HepG2 (cell line): ENCODE data around the gene FER1L5. TPM values are rescaled to one million over a fixed set of nuclear protein-coding genes. Genes with fewer than 3 reads are reported as not detected.

ENCODE experiments used
- ARNTL ChIP-seq: sonication (generic); formaldehyde crosslinking; IDR thresholded peaks from 2 replicates; pipeline ENCODE4 v1.4.0; 2020; ENCODE audit warnings: mild to moderate bottlenecking, missing genetic modification reagents
- BCL6 ChIP-seq: IDR thresholded peaks from 2 replicates; pipeline ENCODE4 v1.6.1; 2016; ENCODE audit warnings: missing genetic modification reagents, missing compliant biosample characterization
- CBX1 ChIP-seq: IDR thresholded peaks from one replicate; pipeline ENCODE4 v1.6.1; 2016; ENCODE audit warnings: antibody characterized with exemption, low read depth
- DMAP1 ChIP-seq: IDR thresholded peaks from 2 replicates; pipeline ENCODE4 v1.6.1; 2016
- FOXC1 ChIP-seq: sonication (generic); formaldehyde crosslinking; IDR thresholded peaks from 2 replicates; pipeline ENCODE4 v1.8.0; 2022; ENCODE audit warnings: mild to moderate bottlenecking, missing genetic modification reagents, borderline replicate concordance
- PHF21A ChIP-seq: sonication (generic); formaldehyde crosslinking; IDR thresholded peaks from 2 replicates; pipeline ENCODE4 v1.5.0; 2020; ENCODE audit warnings: mild to moderate bottlenecking, missing genetic modification reagents
- SETDB1 ChIP-seq: sonication (generic); formaldehyde crosslinking; IDR thresholded peaks from 2 replicates; pipeline ENCODE4 v1.5.1; 2020; ENCODE audit warnings: missing genetic modification reagents, mild to moderate bottlenecking, borderline replicate concordance
- SIN3A ChIP-seq: IDR thresholded peaks from 2 replicates; pipeline ENCODE4 v1.6.1; 2011; ENCODE audit warnings: low read depth, mild to moderate bottlenecking, control low read depth, low read length, borderline replicate concordance
- SRSF9 ChIP-seq: fragments of 200-400 bp; formaldehyde crosslinking; IDR thresholded peaks from 2 replicates; pipeline ENCODE4 v1.6.1; 2018; ENCODE audit warnings: borderline replicate concordance, mild to moderate bottlenecking, low read depth, low read length; ENCODE audit not compliant: insufficient read depth, poor library complexity, severe bottlenecking
- TAF1 ChIP-seq: sonication (generic); formaldehyde crosslinking; IDR thresholded peaks from 2 replicates; pipeline ENCODE4 v1.4.0; 2020; ENCODE audit warnings: missing genetic modification reagents
- TOPORS ChIP-seq: sonication (generic); formaldehyde crosslinking; IDR thresholded peaks from 2 replicates; pipeline ENCODE4 v1.8.0; 2023; ENCODE audit warnings: mild to moderate bottlenecking, missing genetic modification reagents
- ZNF225 ChIP-seq: sonication (generic); formaldehyde crosslinking; IDR thresholded peaks from 2 replicates; pipeline ENCODE4 v1.4.0; 2020; ENCODE audit warnings: mild to moderate bottlenecking, missing genetic modification reagents
- ZNF253 ChIP-seq: sonication (generic); formaldehyde crosslinking; IDR thresholded peaks from 2 replicates; pipeline ENCODE4 v1.8.0; 2022; ENCODE audit warnings: mild to moderate bottlenecking, missing genetic modification reagents, borderline replicate concordance
- ZNF350 ChIP-seq: sonication (generic); formaldehyde crosslinking; IDR thresholded peaks from 2 replicates; pipeline ENCODE4 v1.4.0; 2020; ENCODE audit warnings: mild to moderate bottlenecking, low read depth, missing genetic modification reagents, borderline replicate concordance
- ZNF788 ChIP-seq: sonication (generic); formaldehyde crosslinking; IDR thresholded peaks from 2 replicates; pipeline ENCODE4 v1.5.0; 2020; ENCODE audit warnings: mild to moderate bottlenecking, missing genetic modification reagents, borderline replicate concordance
- polyA plus RNA-seq, 8 experiments: library from polyadenylated mRNA; depleted of rRNA in 3 of 8; stranded (reverse) in 7 of 8; unstranded in 1 of 8; fragments of >200 nt; fragmentation: Illumina TruSeq in 4 of 8; extraction: Trizol in 4 of 8; gene quantifications; 2 replicates each; pipeline versions ENCODE4 v1.2.1 to v1.2.3, GENCODE V29; 2011 to 2016; ENCODE audit warnings: low read depth in 4 of 8, missing spikeins in 1 of 8, mixed read lengths in 1 of 8; ENCODE audit not compliant: insufficient read depth in 1 of 8
- total RNA-seq, 5 experiments: library from RNA; depleted of rRNA; stranded (reverse); fragments of >200 nt; fragmentation: Illumina TruSeq; extraction: Trizol; gene quantifications; 2 replicates each; pipeline ENCODE4 v1.2.3, GENCODE V29; 2016; ENCODE audit warnings: low read depth in 1 of 5
- TF ChIP-seq, protein P1 (sequence below): sonication (generic); formaldehyde crosslinking; IDR thresholded peaks from 2 replicates; pipeline ENCODE4 v1.4.0; 2020; ENCODE audit warnings: missing genetic modification reagents, mild to moderate bottlenecking, borderline replicate concordance
- TF ChIP-seq, protein P2 (sequence below): sonication (generic); formaldehyde crosslinking; IDR thresholded peaks from 2 replicates; pipeline ENCODE4 v1.4.0; 2020; ENCODE audit warnings: missing genetic modification reagents
- TF ChIP-seq, protein P3 (sequence below): sonication (generic); formaldehyde crosslinking; IDR thresholded peaks from 2 replicates; pipeline ENCODE4 v1.4.0; 2020; ENCODE audit warnings: missing genetic modification reagents, borderline replicate concordance

FER1L5 gene
- total and polyA plus RNA-seq, 2 of the 13 experiments (the other 11 are each of a cell fraction or from before 2014, with no cell fraction given): 0.02 to 0.08 TPM

DNA sequence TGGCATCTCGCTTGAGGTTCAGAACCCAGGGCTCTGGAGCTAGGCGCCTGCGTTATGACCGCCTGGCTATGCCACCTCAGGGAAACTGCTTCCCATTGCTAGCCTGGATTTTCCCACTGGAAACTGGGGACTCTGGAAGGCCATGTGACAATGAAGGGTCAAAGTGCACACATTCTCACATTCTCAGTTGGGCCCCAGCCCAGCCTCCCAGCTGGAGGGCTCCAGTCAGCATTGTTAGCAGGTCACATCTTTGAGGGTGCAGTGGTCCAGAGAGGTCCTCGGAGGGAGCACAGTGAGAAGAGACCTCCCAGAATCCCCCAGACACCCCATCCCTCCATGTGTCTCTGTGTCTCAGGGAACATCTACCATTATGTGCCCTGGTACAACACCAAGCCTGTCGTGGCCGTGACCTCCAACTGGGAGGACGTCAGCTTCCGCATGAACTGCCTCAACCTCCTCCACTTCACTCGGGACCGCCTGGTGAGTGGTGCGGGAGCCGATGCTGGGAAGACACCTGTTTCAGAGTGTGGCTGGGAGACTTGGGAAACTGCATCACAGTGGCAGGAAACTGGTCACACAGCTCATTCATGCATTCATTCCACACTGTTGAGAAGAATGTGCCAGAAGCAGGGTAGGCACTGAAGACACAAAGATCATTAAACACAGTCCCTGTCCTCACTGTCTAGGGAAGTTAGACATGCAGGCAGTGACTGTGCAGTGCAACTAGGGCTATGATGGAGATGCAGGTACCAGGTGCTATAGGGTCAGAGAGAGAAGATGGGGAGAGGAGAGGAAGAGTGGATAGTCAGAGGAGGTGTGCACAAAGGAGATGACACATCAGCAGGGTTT lies 41.6 kb downstream of the FER1L5 start (continued):
- peak; percentile 45; the same call in 1 of the 2 replicates for TF ChIP-seq TAF1 (CRISPR knock-in tag)
- TF ChIP-seq SRSF9: no peak
- TF ChIP-seq BCL6 (CRISPR knock-in tag): peak; percentile 26; the same call in 1 of the 2 replicates
- peak; percentile 47; the same call in 1 of the 2 replicates for TF ChIP-seq SIN3A
- no peak for TF ChIP-seq ZNF225 (CRISPR knock-in tag)
- TF ChIP-seq, protein P1, sequence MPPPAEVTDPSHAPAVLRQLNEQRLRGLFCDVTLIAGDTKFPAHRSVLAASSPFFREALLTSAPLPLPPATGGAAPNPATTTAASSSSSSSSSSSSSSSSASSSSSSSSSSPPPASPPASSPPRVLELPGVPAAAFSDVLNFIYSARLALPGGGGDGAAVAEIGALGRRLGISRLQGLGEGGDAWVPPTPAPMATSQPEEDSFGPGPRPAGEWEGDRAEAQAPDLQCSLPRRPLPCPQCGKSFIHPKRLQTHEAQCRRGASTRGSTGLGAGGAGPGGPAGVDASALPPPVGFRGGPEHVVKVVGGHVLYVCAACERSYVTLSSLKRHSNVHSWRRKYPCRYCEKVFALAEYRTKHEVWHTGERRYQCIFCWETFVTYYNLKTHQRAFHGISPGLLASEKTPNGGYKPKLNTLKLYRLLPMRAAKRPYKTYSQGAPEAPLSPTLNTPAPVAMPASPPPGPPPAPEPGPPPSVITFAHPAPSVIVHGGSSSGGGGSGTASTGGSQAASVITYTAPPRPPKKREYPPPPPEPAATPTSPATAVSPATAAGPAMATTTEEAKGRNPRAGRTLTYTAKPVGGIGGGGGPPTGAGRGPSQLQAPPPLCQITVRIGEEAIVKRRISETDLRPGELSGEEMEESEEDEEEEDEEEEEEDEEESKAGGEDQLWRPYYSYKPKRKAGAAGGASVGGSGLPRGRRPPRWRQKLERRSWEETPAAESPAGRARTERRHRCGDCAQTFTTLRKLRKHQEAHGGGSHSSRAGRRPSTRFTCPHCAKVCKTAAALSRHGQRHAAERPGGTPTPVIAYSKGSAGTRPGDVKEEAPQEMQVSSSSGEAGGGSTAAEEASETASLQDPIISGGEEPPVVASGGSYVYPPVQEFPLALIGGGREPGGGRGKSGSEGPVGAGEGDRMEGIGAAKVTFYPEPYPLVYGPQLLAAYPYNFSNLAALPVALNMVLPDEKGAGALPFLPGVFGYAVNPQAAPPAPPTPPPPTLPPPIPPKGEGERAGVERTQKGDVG (CRISPR knock-in tag): peak; percentile 65; the same call in 1 of the 2 replicates
- 0 out of 2 replicates have a peak, but pooled peaks have one; percentile 21 for TF ChIP-seq ZNF350 (CRISPR knock-in tag)
- TF ChIP-seq, protein P2, sequence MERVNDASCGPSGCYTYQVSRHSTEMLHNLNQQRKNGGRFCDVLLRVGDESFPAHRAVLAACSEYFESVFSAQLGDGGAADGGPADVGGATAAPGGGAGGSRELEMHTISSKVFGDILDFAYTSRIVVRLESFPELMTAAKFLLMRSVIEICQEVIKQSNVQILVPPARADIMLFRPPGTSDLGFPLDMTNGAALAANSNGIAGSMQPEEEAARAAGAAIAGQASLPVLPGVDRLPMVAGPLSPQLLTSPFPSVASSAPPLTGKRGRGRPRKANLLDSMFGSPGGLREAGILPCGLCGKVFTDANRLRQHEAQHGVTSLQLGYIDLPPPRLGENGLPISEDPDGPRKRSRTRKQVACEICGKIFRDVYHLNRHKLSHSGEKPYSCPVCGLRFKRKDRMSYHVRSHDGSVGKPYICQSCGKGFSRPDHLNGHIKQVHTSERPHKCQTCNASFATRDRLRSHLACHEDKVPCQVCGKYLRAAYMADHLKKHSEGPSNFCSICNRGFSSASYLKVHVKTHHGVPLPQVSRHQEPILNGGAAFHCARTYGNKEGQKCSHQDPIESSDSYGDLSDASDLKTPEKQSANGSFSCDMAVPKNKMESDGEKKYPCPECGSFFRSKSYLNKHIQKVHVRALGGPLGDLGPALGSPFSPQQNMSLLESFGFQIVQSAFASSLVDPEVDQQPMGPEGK (CRISPR knock-in tag): peak; percentile 70
- 0 out of 2 replicates have a peak, but pooled peaks have one; percentile 28 for TF ChIP-seq TOPORS (CRISPR knock-in tag)
- peak; percentile 49 for TF ChIP-seq CBX1
- TF ChIP-seq, protein P3, sequence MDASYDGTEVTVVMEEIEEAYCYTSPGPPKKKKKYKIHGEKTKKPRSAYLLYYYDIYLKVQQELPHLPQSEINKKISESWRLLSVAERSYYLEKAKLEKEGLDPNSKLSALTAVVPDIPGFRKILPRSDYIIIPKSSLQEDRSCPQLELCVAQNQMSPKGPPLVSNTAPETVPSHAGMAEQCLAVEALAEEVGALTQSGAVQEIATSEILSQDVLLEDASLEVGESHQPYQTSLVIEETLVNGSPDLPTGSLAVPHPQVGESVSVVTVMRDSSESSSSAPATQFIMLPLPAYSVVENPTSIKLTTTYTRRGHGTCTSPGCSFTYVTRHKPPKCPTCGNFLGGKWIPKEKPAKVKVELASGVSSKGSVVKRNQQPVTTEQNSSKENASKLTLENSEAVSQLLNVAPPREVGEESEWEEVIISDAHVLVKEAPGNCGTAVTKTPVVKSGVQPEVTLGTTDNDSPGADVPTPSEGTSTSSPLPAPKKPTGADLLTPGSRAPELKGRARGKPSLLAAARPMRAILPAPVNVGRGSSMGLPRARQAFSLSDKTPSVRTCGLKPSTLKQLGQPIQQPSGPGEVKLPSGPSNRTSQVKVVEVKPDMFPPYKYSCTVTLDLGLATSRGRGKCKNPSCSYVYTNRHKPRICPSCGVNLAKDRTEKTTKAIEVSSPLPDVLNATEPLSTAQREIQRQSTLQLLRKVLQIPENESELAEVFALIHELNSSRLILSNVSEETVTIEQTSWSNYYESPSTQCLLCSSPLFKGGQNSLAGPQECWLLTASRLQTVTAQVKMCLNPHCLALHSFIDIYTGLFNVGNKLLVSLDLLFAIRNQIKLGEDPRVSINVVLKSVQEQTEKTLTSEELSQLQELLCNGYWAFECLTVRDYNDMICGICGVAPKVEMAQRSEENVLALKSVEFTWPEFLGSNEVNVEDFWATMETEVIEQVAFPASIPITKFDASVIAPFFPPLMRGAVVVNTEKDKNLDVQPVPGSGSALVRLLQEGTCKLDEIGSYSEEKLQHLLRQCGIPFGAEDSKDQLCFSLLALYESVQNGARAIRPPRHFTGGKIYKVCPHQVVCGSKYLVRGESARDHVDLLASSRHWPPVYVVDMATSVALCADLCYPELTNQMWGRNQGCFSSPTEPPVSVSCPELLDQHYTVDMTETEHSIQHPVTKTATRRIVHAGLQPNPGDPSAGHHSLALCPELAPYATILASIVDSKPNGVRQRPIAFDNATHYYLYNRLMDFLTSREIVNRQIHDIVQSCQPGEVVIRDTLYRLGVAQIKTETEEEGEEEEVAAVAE: no peak
- no peak for TF ChIP-seq SETDB1 (CRISPR knock-in tag)
- TF ChIP-seq ZNF253: no peak
- peak; percentile 18; the same call in 1 of the 2 replicates for TF ChIP-seq FOXC1 (CRISPR knock-in tag)
- TF ChIP-seq ARNTL (CRISPR knock-in tag): peak; percentile 81
- TF ChIP-seq DMAP1 (CRISPR knock-in tag): peak; percentile 72
- peak; percentile 49; the same call in 1 of the 2 replicates for TF ChIP-seq ZNF788 (CRISPR knock-in tag)
- peak; percentile 66 for TF ChIP-seq PHF21A (CRISPR knock-in tag)
